HG03378 (cell line): ENCODE measurements around the gene ZNF888.
"Not testable (repeated sequence)": the region's sequence is repeated elsewhere in the genome, so short reads cannot be mapped to it uniquely, and the experiment has no call there.

Source experiments
- ATAC-seq: cut with Tn5 transposase; IDR thresholded peaks from one replicate; pipeline ENCODE4 v1.9.1; 2021; ENCODE audit warnings: mild to moderate bottlenecking, moderate library complexity; ENCODE audit not compliant: unreplicated experiment

ZNF888 gene

GRCh38 chr19:52922841-52923777, at the start of gene ZNF888:
Gene ZNF888, minus strand, starts transcription at chr19:52923428. Its CDS starts 5,555 bp downstream, at chr19:52917873.
- ATAC-seq: peak; percentile 63

- no peak for ATAC-seq
These were observed 44.5 kb upstream of the ZNF888 start for GRCh38 chr19:52967772-52968171.

- ATAC-seq: peak; percentile 35
These were observed 40.0 kb upstream of the ZNF888 start for GRCh38 chr19:52963247-52963618.

GRCh38 chr19:52962394-52963246, 39.4 kb upstream of the ZNF888 start, which contains the start of gene ZNF816:
Gene ZNF816, minus strand, starts transcription at chr19:52962881. Its CDS starts 6,792 bp downstream, at chr19:52956089.
- peak; percentile 70 for ATAC-seq

GRCh38 chr19:52961981-52962380, 38.8 kb upstream of the ZNF888 start:
- ATAC-seq: no peak

GRCh38 chr19:52959613-52960295, 36.5 kb upstream of the ZNF888 start:
- ATAC-seq: no peak

- ATAC-seq: no peak
These were observed 34.4 kb upstream of the ZNF888 start for GRCh38 chr19:52957591-52957990.

DNA sequence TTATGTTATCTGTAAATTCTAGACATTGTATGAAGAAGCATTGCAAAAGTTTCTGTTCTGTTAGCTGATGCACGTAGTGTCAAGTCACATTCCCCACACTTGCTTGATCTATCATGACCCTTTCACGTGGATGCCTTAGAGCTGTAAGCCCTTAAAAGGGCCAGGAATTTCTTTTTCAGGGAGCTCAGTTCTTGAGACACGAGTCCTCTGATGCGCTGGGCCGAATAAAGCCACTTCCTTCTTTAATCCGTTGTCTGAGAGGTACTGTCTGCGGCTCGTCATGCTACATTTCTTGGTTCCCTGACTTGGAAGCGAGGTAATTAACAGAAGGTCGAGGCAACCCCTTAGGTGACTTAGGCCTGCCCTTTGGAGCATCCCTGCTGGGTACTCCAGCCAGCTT, 33.7 kb upstream of the ZNF888 start:
- no peak for ATAC-seq

GRCh38 chr19:52949422-52949821, 26.2 kb upstream of the ZNF888 start:
- no peak for ATAC-seq

- no peak for ATAC-seq
These were observed 25.0 kb upstream of the ZNF888 start for GRCh38 chr19:52948025-52948770.

DNA sequence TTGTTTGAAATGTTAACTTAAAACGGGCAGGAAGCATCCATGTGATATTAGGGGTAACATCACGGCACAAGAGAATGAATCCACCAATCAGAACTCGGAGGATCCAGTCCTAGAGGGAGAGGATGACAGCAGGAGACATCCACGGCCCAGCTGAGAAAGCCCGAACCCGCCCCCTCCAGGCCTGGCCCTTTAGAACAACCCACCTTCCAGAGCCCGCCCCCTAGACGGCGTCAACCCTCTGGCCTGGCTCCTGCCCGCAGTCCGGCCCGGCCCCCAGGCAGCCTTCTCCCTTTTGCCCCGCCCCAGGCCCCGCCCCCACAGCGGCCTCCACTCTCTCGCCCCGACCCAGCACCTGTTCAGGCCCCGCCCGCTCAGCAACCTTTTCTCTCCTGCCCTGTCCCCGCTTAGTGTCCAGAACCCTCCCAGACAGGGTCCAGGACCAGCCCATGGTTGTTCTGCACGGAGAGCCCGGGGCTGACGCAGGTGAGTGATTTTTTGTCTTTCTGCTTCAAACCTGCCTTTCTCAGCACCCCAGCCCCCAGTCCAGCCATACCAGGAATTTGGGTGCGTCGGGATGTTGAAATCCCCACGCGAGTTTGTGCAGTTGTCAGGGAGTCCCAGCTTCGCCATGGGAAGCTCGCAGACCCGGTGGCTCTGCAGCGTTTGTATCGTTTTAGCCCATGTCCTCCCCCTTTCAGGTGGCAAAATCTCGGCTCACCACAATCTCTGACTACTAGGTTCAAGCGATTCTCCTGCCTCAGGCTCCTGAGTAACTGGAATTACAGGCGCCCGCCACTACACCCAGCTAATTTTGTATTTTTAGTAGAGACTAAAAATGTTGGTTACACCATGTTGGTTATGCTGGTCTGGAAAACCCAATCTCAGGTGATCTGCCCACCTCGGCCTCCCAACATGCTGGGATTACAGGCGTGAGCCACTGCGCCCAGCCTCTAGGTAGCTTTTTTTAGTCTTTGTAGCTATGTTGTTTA, 23.4 kb upstream of the ZNF888 start:
- ATAC-seq: no peak

DNA sequence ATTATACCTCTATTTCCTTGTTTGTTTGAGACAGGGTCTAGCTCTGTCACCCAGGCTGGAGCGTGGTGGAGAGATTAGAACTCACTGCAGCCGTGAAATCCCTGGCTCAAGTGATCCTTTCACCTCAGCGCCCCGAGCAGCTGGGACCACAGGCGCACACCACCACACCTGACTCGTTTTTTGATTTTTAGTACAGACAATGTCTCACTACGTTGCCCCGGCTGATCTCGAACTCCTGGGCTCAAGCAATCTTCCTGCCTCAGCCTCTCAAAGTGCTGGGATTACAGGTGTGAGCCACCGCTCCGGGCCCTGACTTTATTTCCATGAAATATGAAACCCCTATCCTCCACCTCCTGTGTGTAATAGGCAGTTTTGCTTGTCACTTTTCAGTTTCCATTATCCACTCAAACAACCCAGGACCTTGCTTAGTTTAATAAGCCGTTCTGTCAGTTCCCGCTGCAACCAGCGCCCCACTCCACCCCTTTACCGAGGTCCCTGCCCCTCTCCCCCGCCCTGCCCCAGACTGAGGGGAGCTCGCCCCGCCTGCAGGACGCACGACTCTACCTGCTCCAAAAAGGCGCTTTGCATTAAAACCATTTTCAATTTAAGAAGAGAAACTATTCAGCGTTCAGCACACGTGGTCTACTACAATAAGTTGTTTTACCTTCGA, 22.6 kb upstream of the ZNF888 start:
- ATAC-seq: no peak

DNA sequence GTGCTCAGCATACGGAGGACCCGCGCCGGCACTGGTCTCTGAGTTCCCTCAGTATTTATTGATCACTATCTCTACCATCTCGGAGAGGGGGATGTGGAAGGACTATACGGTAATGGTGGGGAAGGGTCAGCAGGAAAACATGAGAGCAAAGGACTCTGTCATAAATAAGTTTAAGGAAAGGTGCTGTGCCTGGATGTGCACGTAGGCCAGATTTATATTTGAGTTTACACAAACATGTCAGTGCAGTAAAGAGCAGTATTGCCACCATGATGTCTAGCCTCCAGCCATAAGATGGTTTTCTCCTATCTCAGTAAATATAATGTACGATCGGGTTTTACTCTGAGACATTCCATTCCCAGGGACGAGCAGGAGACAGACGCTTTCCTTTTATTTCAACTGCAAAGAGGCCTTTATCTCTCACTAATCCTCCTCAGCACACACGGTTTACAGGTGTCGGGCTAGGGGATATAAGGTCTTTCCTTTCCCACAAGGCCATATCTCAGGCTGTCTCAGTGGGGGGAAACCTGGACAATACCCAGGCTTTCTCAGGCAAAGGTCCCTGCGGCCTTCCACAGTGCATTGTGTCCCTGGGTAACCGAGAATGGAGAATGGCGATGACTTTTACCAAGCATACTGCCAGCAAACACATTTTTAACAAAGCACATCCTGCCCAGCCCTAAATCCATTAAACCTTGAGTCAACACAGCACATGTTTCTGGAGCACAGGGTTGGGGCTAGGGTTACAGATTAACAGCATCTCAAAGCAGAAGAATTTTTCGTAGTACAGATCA, 21.7 kb upstream of the ZNF888 start:
- ATAC-seq: not testable (repeated sequence)

- no peak for ATAC-seq
These were observed 20.8 kb upstream of the ZNF888 start for GRCh38 chr19:52943884-52944643.

GRCh38 chr19:52943134-52943883, 20.1 kb upstream of the ZNF888 start:
- ATAC-seq: no peak

DNA sequence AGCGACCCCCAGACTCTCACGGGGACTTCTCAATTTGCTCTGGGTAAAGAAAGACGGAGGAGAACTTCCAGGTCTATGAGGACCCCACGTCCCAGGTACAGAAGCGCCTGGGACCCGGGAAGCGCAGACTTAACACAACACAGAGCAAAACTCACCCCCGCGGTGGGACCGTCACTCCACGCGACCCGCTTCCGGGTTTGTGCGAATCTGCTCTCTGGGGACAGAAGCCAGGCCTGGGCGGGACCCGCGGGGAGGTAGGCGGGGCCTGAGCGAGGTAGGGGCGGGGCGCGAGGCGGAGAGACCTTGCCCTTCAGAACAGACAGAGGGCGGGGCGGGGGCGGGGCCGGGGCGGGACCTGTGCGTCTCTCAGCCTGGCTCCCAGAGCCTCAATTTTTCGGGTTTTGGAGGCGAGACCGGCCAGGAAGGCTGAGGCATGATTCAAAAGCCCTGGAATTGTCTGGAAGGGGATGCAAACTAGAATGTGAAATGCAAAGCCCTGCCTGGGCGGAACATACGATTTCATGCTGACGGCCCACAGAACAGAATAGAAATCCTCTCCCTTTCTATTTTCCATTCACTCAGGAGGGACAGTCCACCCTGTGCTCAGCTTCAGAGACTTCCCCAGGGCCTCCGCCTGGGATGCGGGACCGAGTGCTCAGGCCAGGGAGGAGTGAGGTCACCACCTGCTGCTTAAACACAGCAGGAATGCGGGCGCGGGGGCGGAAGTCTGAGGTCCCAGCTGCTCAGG, 19.3 kb upstream of the ZNF888 start:
- peak; percentile 78 for ATAC-seq
